ENCODE data around the gene CILP.

The CILP gene

GRCh38 chr15:65223996-65224395 lies 12.7 kb upstream of the CILP start:
- no peak for DNase-seq (ENCODE audit: low spot score)
- no peak for TF ChIP-seq CTCF (IDR thresholded peaks at IDR 0.05; ENCODE audit: extremely low read depth, insufficient read depth, missing control alignments)
- in situ Hi-C loops (cut with MboI; ENCODE audit: low pct_unique_long_range_greater_than_20kb, low sequenced_read_pairs, unreplicated experiment) = no loop called here

- TF ChIP-seq CTCF (IDR thresholded peaks at IDR 0.05; ENCODE audit: extremely low read depth, insufficient read depth, missing control alignments) = no peak
- in situ Hi-C loops (cut with MboI; ENCODE audit: low pct_unique_long_range_greater_than_20kb, low sequenced_read_pairs, unreplicated experiment) = no loop called here
- DNase-seq (ENCODE audit: low spot score) = no peak
Measured at GRCh38 chr15:65222891-65223290, 11.6 kb upstream of the CILP start.

- DNase-seq (ENCODE audit: low spot score) = no peak
- in situ Hi-C loops (cut with MboI; ENCODE audit: low pct_unique_long_range_greater_than_20kb, low sequenced_read_pairs, unreplicated experiment) = no loop called here
- TF ChIP-seq CTCF (IDR thresholded peaks at IDR 0.05; ENCODE audit: extremely low read depth, insufficient read depth, missing control alignments) = no peak
Measured at GRCh38 chr15:65221697-65222096, 10.4 kb upstream of the CILP start.

GRCh38 chr15:65219137-65219536 lies 7.9 kb upstream of the CILP start:
- TF ChIP-seq CTCF (IDR thresholded peaks at IDR 0.05; ENCODE audit: extremely low read depth, insufficient read depth, missing control alignments) = no peak
- in situ Hi-C loops (cut with MboI; ENCODE audit: low pct_unique_long_range_greater_than_20kb, low sequenced_read_pairs, unreplicated experiment) = no loop called here
- DNase-seq (ENCODE audit: low spot score) = no peak

GRCh38 chr15:65217526-65218482 lies 6.5 kb upstream of the CILP start:
- in situ Hi-C loops (cut with MboI; ENCODE audit: low pct_unique_long_range_greater_than_20kb, low sequenced_read_pairs, unreplicated experiment) = no loop called here
- no peak for TF ChIP-seq CTCF (IDR thresholded peaks at IDR 0.05; ENCODE audit: extremely low read depth, insufficient read depth, missing control alignments)
- DNase-seq (ENCODE audit: low spot score) = no peak

- no peak for DNase-seq (ENCODE audit: low spot score)
- in situ Hi-C loops (cut with MboI; ENCODE audit: low pct_unique_long_range_greater_than_20kb, low sequenced_read_pairs, unreplicated experiment) = no loop called here
- TF ChIP-seq CTCF (IDR thresholded peaks at IDR 0.05; ENCODE audit: extremely low read depth, insufficient read depth, missing control alignments) = no peak
Measured at GRCh38 chr15:65215496-65215895, 4.2 kb upstream of the CILP start.

All from GM13977 (cell line).